H9 (cell line): ENCODE data around the gene PRR12. TPM values are rescaled to one million over a fixed set of nuclear protein-coding genes. Genes with fewer than 3 reads are reported as not detected.

ENCODE experiments used
- DNase-seq: peaks from one replicate; pipeline ENCODE4 v3.0.0-alpha.2; 2017
- H2AFZ ChIP-seq: one replicate; pipeline ENCODE4 v1.6.1; 2013; ENCODE audit warnings: mild to moderate bottlenecking, low read length, control low read depth, moderate library complexity
- H2AK5ac ChIP-seq: 2 replicates; pipeline ENCODE4 v1.6.1; 2013; ENCODE audit warnings: low read length, control low read depth, mixed read lengths; ENCODE audit not compliant: insufficient read length
- H2BK120ac ChIP-seq: one replicate; pipeline ENCODE4 v1.6.1; 2013; ENCODE audit warnings: low read depth, mild to moderate bottlenecking, low read length, control low read depth, inconsistent platforms; ENCODE audit not compliant: poor library complexity, severe bottlenecking
- H2BK12ac ChIP-seq: 2 replicates; pipeline ENCODE4 v1.6.1; 2013; ENCODE audit warnings: low read length, control low read depth, mixed read lengths, low read depth; ENCODE audit not compliant: insufficient read length
- H2BK15ac ChIP-seq: 2 replicates; pipeline ENCODE4 v1.6.1; 2013; ENCODE audit warnings: low read depth, low read length, control low read depth
- H2BK20ac ChIP-seq: one replicate; pipeline ENCODE4 v1.6.1; 2013; ENCODE audit warnings: low read depth, mild to moderate bottlenecking, low read length, control low read depth, inconsistent platforms; ENCODE audit not compliant: poor library complexity, severe bottlenecking
- H2BK5ac ChIP-seq: 2 replicates; pipeline ENCODE4 v1.6.1; 2013; ENCODE audit warnings: low read length, control low read depth, mixed read lengths; ENCODE audit not compliant: insufficient read length
- H3K14ac ChIP-seq: 2 replicates; pipeline ENCODE4 v1.6.1; 2013; ENCODE audit warnings: low read length, control low read depth; ENCODE audit not compliant: insufficient read depth
- H3K18ac ChIP-seq: 2 replicates; pipeline ENCODE4 v1.6.1; 2013; ENCODE audit warnings: low read depth, mild to moderate bottlenecking, mixed read lengths, low read length, control low read depth; ENCODE audit not compliant: insufficient read length
- H3K23ac ChIP-seq: 2 replicates; pipeline ENCODE4 v1.6.1; 2013; ENCODE audit warnings: low read length, control low read depth, mixed read lengths, low read depth; ENCODE audit not compliant: insufficient read length
- H3K23me2 ChIP-seq: 2 replicates; pipeline ENCODE4 v1.6.1; 2013; ENCODE audit warnings: low read depth, mild to moderate bottlenecking, mixed read lengths, low read length, control low read depth; ENCODE audit not compliant: insufficient read length, poor library complexity, severe bottlenecking
- H3K27ac ChIP-seq: 2 replicates; pipeline ENCODE4 v1.5.1; 2013; ENCODE audit warnings: low read length, control low read depth, mixed read lengths, low read depth; ENCODE audit not compliant: insufficient read length
- H3K27me3 ChIP-seq: 2 replicates; pipeline ENCODE4 v1.6.1; 2013; ENCODE audit warnings: low read length, control low read depth, inconsistent platforms; ENCODE audit not compliant: insufficient read depth
- H3K4ac ChIP-seq: 2 replicates; pipeline ENCODE4 v1.6.1; 2013; ENCODE audit warnings: low read depth, mild to moderate bottlenecking, control low read depth, inconsistent platforms, low read length, moderate library complexity
- H3K4me1 ChIP-seq: 2 replicates; pipeline ENCODE4 v1.6.1; 2013; ENCODE audit warnings: low read length, control low read depth, inconsistent platforms; ENCODE audit not compliant: insufficient read depth
- H3K4me2 ChIP-seq: 2 replicates; pipeline ENCODE4 v1.6.1; 2013; ENCODE audit warnings: low read length, control low read depth, mixed read lengths; ENCODE audit not compliant: insufficient read length, insufficient read depth
- H3K56ac ChIP-seq: 2 replicates; pipeline ENCODE4 v1.6.1; 2013; ENCODE audit warnings: low read depth, mild to moderate bottlenecking, mixed read lengths, low read length, control low read depth; ENCODE audit not compliant: insufficient read length
- H3K79me1 ChIP-seq: 2 replicates; pipeline ENCODE4 v1.6.1; 2013; ENCODE audit warnings: low read depth, mild to moderate bottlenecking, moderate library complexity, low read length, control low read depth, inconsistent platforms; ENCODE audit not compliant: insufficient read depth, poor library complexity, severe bottlenecking
- H3K79me2 ChIP-seq: 2 replicates; pipeline ENCODE4 v1.6.1; 2013; ENCODE audit warnings: low read length, control low read depth, inconsistent platforms; ENCODE audit not compliant: insufficient read depth
- H3K9ac ChIP-seq: 2 replicates; pipeline ENCODE4 v1.6.1; 2013; ENCODE audit warnings: low read length, control low read depth, mixed read lengths; ENCODE audit not compliant: insufficient read length; ENCODE audit errors: extremely low read depth
- H3K9me3 ChIP-seq: one replicate; pipeline ENCODE4 v1.6.1; 2013; ENCODE audit warnings: low read depth, low read length, inconsistent platforms; ENCODE audit not compliant: control insufficient read depth
- H3T11ph ChIP-seq: one replicate; pipeline ENCODE4 v1.6.1; 2013; ENCODE audit warnings: mild to moderate bottlenecking, low read length, control low read depth, inconsistent platforms
- H4K20me1 ChIP-seq: one replicate; pipeline ENCODE4 v1.6.1; 2013; ENCODE audit not compliant: control insufficient read depth, insufficient read length, insufficient read depth
- H4K5ac ChIP-seq: 2 replicates; pipeline ENCODE4 v1.6.1; 2013; ENCODE audit warnings: low read depth, mild to moderate bottlenecking, mixed read lengths, low read length, control low read depth; ENCODE audit not compliant: insufficient read length
- H4K8ac ChIP-seq: replicated peaks from 2 replicates; pipeline ENCODE4 v1.6.1; 2013; ENCODE audit warnings: low read length, control low read depth, mixed read lengths, low read depth; ENCODE audit not compliant: insufficient read length
- H4K91ac ChIP-seq: 2 replicates; pipeline ENCODE4 v1.6.1; 2013; ENCODE audit warnings: low read depth, mild to moderate bottlenecking, moderate library complexity, mixed read lengths, low read length, control low read depth; ENCODE audit not compliant: insufficient read length
- H3K27ac Mint-ChIP-seq, 3 experiments: 2 replicates in 2 of 3; 3 replicates in 1 of 3; pipeline ENCODE4 v1.8.0; 2020 to 2021; ENCODE audit warnings: mixed read lengths in 3 of 3, mild to moderate bottlenecking in 1 of 3, moderate library complexity in 1 of 3
- H3K27me3 Mint-ChIP-seq: 2 replicates; pipeline ENCODE4 v1.8.0; 2021; ENCODE audit warnings: low read depth, mild to moderate bottlenecking, moderate library complexity, mixed read lengths
- H3K36me3 Mint-ChIP-seq, 3 experiments: 2 replicates in 2 of 3; 3 replicates in 1 of 3; pipeline ENCODE4 v1.8.0; 2020 to 2021; ENCODE audit warnings: low read depth in 3 of 3, mixed read lengths in 3 of 3; ENCODE audit not compliant: insufficient read depth in 1 of 3
- H3K4me1 Mint-ChIP-seq, 2 experiments: 2 replicates each; pipeline ENCODE4 v1.8.0; 2020; ENCODE audit warnings: mixed read lengths in 2 of 2
- H3K4me3 Mint-ChIP-seq, 2 experiments: 2 replicates in 1 of 2; 3 replicates in 1 of 2; pipeline ENCODE4 v1.8.0; 2020 to 2021; ENCODE audit warnings: mild to moderate bottlenecking in 2 of 2, mixed read lengths in 2 of 2, moderate library complexity in 1 of 2
- H3K9me3 Mint-ChIP-seq, 2 experiments: 2 replicates in 1 of 2; 3 replicates in 1 of 2; pipeline ENCODE4 v1.8.0; 2020; ENCODE audit warnings: mild to moderate bottlenecking in 2 of 2, mixed read lengths in 2 of 2, moderate library complexity in 1 of 2
- WGBS: extraction: QIAGEN DNeasy Blood & Tissue Kit; methylation state at CpG from one replicate; pipeline ENCODE4 v1.1.7; 2013; ENCODE audit warnings: missing lambda C conversion rate, low lambda C conversion rate, mixed read lengths; ENCODE audit not compliant: insufficient read length; ENCODE audit errors: extremely low coverage; 5-methylcytosine and 5-hydroxymethylcytosine counted together
- total RNA-seq: library from RNA; stranded (reverse); gene quantifications from 2 replicates; pipeline ENCODE4 v1.2.1, GENCODE V29; 2021
- TF ChIP-seq, protein P1 (sequence below): fragments of 200-600 bp; sonication (generic); conservative IDR thresholded peaks from 3 replicates; pipeline ENCODE4 v1.8.0; 2021; ENCODE audit warnings: antibody characterized with exemption, mild to moderate bottlenecking

Gene PRR12
- total RNA-seq, 1 experiment from 2014 or later, result 65.9 TPM

GRCh38 chr19:49580264-49581006 is 10.5 kb upstream of the PRR12 start, which contains the start of gene NOSIP:
Gene NOSIP, minus strand, starts transcription at chr19:49580556. Its CDS starts 19,865 bp downstream, at chr19:49560691.
- no CpG with 5 or more reads among the region's 31 CpGs for WGBS
- Mint-ChIP-seq H3K4me3 (peak within 1 kb of the TSS; percentile 92 to 95), H3K9me3 (no peaks in the 10 kb centered on the region; a peak in 1 of 5 replicates), H3K27me3 (no peaks in the 10 kb centered on the region), H3K27ac (peak within 1 kb of the TSS; percentile 95 to 96 (median 96)), H3K4me1 (peaks cover 19 to 32% of the 10 kb centered on the region in 2 experiments), H3K36me3 (peaks cover 1 to 5% (median 4%) of the 10 kb centered on the region in 3 experiments; a peak in 3 of 7 replicates)
- Histone ChIP-seq H3K79me2 (peaks cover 7% of the 10 kb centered on the region; the same call in 1 of the 2 replicates), H3K79me1 (no peaks in the 10 kb centered on the region), H4K8ac (no peak within 1 kb of the TSS), H2BK15ac (no peak within 1 kb of the TSS), H3K4ac (no peak within 1 kb of the TSS), H3K23me2 (peaks cover 10% of the 10 kb centered on the region), H3K23ac (peak within 1 kb of the TSS; percentile 77), H3K9ac (peak within 1 kb of the TSS; percentile 97), H2BK120ac (no peak within 1 kb of the TSS), H3K18ac (peak within 1 kb of the TSS; percentile 58), H2BK5ac (no peak within 1 kb of the TSS), H3K27me3 (no peaks in the 10 kb centered on the region), H3K4me1 (no peaks in the 10 kb centered on the region), H3K9me3 (no peaks in the 10 kb centered on the region), H4K20me1 (no peaks in the 10 kb centered on the region), H2BK12ac (no peak within 1 kb of the TSS), H3K27ac (no peak within 1 kb of the TSS), H2BK20ac (no peak within 1 kb of the TSS), H2AFZ (peak within 1 kb of the TSS; percentile 19), H3K14ac (peak within 1 kb of the TSS; percentile 62), H4K91ac (no peak within 1 kb of the TSS), H3K4me2 (peak within 1 kb of the TSS; percentile 99), H3K56ac (no peak within 1 kb of the TSS), H3T11ph (no peak within 1 kb of the TSS), H4K5ac (no peak within 1 kb of the TSS), H2AK5ac (no peak within 1 kb of the TSS)
- DNase-seq, result peak; percentile 96
- TF ChIP-seq, protein P1, sequence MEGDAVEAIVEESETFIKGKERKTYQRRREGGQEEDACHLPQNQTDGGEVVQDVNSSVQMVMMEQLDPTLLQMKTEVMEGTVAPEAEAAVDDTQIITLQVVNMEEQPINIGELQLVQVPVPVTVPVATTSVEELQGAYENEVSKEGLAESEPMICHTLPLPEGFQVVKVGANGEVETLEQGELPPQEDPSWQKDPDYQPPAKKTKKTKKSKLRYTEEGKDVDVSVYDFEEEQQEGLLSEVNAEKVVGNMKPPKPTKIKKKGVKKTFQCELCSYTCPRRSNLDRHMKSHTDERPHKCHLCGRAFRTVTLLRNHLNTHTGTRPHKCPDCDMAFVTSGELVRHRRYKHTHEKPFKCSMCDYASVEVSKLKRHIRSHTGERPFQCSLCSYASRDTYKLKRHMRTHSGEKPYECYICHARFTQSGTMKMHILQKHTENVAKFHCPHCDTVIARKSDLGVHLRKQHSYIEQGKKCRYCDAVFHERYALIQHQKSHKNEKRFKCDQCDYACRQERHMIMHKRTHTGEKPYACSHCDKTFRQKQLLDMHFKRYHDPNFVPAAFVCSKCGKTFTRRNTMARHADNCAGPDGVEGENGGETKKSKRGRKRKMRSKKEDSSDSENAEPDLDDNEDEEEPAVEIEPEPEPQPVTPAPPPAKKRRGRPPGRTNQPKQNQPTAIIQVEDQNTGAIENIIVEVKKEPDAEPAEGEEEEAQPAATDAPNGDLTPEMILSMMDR, result no peak
